Measurements from ENCODE around the gene HOXA7.

DNA sequence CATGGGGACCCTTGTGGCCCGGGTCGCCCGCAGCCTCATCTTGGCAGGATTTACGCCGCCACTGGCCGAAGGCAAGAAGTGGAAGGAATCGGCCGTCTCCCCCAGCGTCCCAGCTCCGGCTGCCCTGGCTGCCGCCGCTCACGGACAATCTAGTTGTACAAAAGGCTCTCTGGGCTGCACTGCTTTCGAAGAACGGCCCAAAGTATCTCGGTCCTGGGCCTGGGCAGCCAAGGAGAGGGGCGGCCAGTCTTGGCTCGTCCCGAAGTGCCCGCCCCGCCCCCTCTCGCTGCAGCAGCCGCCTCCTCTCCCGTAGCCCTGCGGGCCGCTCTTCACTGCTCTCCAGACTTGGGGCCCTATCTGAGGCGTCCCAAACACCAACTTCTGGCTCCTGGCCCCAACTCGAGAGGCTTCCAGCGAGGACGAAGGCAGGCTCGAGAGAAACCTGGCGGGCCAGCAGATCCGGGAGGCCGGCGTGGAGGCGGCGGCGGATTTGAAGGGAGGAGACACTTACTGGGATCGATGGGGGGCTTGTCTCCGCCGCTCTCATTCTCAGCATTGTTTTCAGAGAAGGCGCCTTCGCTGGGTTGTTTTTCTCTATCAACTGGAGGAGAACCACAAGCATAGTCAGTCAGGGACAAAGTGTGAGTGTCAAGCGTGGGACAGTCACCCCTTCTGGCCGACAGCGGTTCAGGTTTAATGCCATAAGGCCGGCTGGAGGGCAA, 8.1 kb upstream of the HOXA7 start:
- TF ChIP-seq EZH2phosphoT487 (IDR thresholded peaks at IDR 0.05; ENCODE audit: insufficient read depth, low read depth), result no peak
- no peak for TF ChIP-seq EZH2 (IDR thresholded peaks at IDR 0.05; ENCODE audit: insufficient read depth, poor library complexity, severe bottlenecking)
